ENCODE data around the gene PTOV1.

The PTOV1 gene

DNA sequence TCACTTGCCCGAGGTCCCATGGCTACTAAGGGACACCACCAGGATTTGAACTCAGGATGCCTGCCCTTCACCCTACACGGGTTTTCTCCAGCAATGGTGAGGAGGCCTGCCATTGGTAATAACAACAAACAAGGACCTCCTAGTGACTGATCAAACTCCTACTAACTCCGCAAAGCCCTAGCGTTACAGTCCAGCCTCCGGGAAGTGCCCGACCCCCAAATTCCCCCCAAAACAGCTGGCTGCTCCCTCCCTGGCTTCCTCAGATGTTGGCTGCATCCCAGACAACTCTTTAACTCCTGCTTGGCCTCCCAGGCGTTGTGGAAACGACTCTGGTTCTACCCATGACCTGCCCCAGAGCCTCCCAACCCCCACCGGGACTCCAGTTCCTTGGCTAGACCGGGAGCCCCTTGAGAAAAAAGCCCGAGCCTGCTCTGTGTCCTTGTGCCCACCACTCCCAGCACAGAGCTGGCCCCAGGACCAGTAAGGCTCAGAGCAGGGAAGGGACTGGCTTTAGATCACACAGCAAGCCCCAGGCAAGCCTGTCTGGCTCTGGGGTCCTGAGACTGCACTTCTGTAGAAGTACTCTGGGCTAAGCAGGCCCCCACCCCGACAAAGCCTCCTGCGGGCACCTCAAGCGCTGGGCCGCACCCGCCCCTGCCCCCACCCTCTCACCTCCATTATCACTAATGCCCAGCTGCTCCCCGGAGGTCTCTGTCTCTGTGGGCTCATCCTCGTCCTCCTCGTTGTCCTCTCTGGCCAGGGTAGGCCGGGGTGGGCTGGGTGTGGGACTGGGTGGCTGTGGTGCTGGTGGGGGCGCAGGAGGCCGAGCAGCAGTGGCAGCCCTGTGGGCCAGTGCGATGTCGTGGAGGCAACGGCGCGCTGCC lies 21.5 kb downstream of the PTOV1 start:
- no peak for DNase-seq (ENCODE audit: extremely low spot score)
- no peak for TF ChIP-seq FOXM1 (IDR thresholded peaks at IDR 0.05; ENCODE audit: borderline replicate concordance)
- no peak for TF ChIP-seq ELF4 (IDR thresholded peaks at IDR 0.05)
- no peak for TF ChIP-seq SP1 (IDR thresholded peaks at IDR 0.05)
- no peak for TF ChIP-seq FOXA1 (IDR thresholded peaks at IDR 0.05)
- TF ChIP-seq ZNF384 (IDR thresholded peaks at IDR 0.05), result no peak
- TF ChIP-seq ARNT (IDR thresholded peaks at IDR 0.05), result no peak
- no peak for TF ChIP-seq SUZ12 (IDR thresholded peaks at IDR 0.05)
- TF ChIP-seq HDGF (IDR thresholded peaks at IDR 0.05; ENCODE audit: borderline replicate concordance), result no peak
- no peak for TF ChIP-seq FOXK2 (IDR thresholded peaks at IDR 0.05)
- ChIA-PET CTCF (no interaction called here), POLR2A (no interaction called here)

DNA sequence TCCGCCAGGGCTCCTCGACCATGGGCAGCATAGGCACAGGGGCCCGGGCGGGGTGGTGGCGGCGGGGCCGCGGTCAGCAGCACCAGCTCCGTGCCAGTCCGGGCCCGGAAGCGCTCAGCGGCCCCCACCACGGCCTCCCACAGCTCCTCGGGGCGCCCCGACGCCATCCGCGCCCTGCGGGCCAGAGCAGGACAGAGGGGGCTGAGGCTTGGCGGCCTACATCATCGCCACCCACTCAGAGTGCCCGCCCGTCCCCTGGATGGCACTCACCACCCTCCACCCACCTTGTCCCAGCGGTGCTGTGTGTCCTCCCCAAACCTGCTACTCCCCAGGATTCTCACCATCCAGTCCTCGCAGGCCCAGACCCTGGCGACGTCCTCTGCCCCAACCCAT lies 22.2 kb downstream of the PTOV1 start:
- DNase-seq (ENCODE audit: extremely low spot score), result no peak
- ChIA-PET POLR2A (no interaction called here), CTCF (no interaction called here)
- no peak for TF ChIP-seq ARNT (IDR thresholded peaks at IDR 0.05)
- TF ChIP-seq ZNF384 (IDR thresholded peaks at IDR 0.05), result no peak

DNA sequence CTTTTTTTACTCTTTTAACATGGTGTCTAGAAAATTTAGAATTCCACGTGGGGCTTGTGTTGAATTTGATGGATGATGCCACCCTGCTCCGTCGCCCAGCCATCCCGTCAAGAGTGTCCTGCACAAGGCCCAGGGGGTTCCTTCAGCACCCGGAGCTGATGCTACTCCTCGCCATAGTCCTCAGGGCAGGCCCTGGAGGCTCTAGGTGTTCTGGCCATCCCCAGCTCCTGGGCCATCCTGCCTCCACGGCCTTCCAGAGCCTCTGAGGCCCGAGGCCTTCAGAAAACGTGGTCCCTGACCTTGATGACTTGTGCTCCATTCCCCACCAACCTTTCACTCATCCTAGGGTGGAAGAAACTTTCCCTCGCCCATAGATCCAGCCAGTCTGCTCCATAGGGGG lies 22.9 kb downstream of the PTOV1 start:
- CTCF ChIA-PET, result no interaction called here
- TF ChIP-seq FOXM1 (IDR thresholded peaks at IDR 0.05; ENCODE audit: borderline replicate concordance) (no peak), SUZ12 (IDR thresholded peaks at IDR 0.05) (no peak), HDGF (IDR thresholded peaks at IDR 0.05; ENCODE audit: borderline replicate concordance) (no peak), ELF4 (IDR thresholded peaks at IDR 0.05) (no peak), FOXA1 (IDR thresholded peaks at IDR 0.05) (no peak), NFRKB (IDR thresholded peaks at IDR 0.05) (no peak), L3MBTL2 (conservative IDR thresholded peaks at IDR 0.05) (no peak), FOXK2 (IDR thresholded peaks at IDR 0.05) (no peak), ARNT (IDR thresholded peaks at IDR 0.05) (no peak), CTBP1 (IDR thresholded peaks at IDR 0.05; ENCODE audit: borderline replicate concordance) (no peak), LEF1 (IDR thresholded peaks at IDR 0.05; ENCODE audit: borderline replicate concordance) (no peak), TARDBP (IDR thresholded peaks at IDR 0.05) (no peak), SP1 (IDR thresholded peaks at IDR 0.05) (no peak), BHLHE40 (IDR thresholded peaks at IDR 0.05; ENCODE audit: borderline replicate concordance) (no peak), ZNF384 (IDR thresholded peaks at IDR 0.05) (no peak)
- TF ChIP-seq, protein P1, sequence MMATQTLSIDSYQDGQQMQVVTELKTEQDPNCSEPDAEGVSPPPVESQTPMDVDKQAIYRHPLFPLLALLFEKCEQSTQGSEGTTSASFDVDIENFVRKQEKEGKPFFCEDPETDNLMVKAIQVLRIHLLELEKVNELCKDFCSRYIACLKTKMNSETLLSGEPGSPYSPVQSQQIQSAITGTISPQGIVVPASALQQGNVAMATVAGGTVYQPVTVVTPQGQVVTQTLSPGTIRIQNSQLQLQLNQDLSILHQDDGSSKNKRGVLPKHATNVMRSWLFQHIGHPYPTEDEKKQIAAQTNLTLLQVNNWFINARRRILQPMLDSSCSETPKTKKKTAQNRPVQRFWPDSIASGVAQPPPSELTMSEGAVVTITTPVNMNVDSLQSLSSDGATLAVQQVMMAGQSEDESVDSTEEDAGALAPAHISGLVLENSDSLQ (IDR thresholded peaks at IDR 0.05), result no peak
- POLR2A ChIA-PET, result no interaction called here
- no peak for DNase-seq (ENCODE audit: extremely low spot score)

DNA sequence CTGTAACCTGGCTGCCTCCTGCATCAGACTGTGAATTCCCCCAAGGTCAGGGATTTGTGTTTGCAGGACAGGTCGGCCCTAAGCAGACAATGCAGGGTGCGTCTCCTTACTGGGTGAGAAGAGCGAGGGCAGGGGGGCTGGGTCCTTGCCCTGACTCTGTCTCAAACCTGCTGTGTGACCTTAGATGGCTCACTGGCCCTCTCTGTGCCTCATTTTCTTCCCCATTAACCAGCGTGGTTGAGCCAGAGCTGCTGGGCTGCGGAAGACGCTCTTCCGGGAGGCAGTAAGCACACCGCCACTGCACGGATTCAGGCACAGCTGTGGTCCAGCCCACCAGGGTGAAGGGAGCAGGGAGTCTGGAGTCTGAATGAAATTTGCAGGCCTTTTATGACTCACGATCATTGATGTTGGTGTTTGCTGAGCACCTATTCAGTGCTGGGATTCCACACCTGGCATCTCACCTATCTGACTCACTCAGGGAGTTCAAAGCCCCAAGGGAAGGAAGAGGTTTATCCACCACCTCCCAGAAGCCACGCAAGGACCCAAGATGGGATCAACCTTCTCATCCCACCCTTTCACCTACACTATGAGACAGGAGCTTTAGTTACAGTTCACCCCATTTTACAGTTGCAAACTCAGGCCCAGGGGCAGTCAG lies 23.7 kb downstream of the PTOV1 start:
- POLR2A ChIA-PET, result interaction anchor here (3.5 kb wide), 1 partner anchor 62 kb away, joined by 14 read pairs; the partner anchor contains the start of gene FUZ

DNA sequence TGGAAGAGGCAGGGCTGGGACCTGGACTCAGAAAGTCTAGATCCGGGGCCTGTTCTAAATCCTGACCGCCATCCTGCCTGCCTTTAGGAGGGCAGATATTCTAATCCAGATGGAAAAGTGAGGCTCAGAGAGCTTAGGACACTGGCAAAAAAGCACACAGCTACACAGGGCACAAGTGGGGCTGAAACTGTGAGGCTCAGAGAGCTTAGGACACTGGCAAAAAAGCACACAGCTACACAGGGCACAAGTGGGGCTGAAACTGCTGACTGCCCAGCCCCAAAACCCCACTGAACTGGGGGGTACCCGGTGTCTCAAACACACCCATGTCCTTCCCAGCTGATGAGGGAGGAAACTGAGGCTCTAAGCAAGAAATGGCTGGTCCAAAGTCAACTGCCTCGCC lies 24.2 kb downstream of the PTOV1 start:
- CTCF ChIA-PET, result no interaction called here
- POLR2A ChIA-PET, result interaction anchor here (1.4 to 3.5 kb wide), 3 partner anchors 11 to 62 kb away, joined by 3 to 26 read pairs (median 14); partner anchors contain the start of gene FUZ
- TF ChIP-seq HDGF (IDR thresholded peaks at IDR 0.05; ENCODE audit: borderline replicate concordance) (no peak), SP1 (IDR thresholded peaks at IDR 0.05) (no peak), L3MBTL2 (conservative IDR thresholded peaks at IDR 0.05) (no peak), ELF4 (IDR thresholded peaks at IDR 0.05) (no peak), FOXM1 (IDR thresholded peaks at IDR 0.05; ENCODE audit: borderline replicate concordance) (no peak), NFRKB (IDR thresholded peaks at IDR 0.05) (no peak), SUZ12 (IDR thresholded peaks at IDR 0.05) (no peak), BHLHE40 (IDR thresholded peaks at IDR 0.05; ENCODE audit: borderline replicate concordance) (no peak), FOXA1 (IDR thresholded peaks at IDR 0.05) (no peak), ARNT (IDR thresholded peaks at IDR 0.05) (no peak), TARDBP (IDR thresholded peaks at IDR 0.05) (no peak), CTBP1 (IDR thresholded peaks at IDR 0.05; ENCODE audit: borderline replicate concordance) (no peak), LEF1 (IDR thresholded peaks at IDR 0.05; ENCODE audit: borderline replicate concordance) (no peak), ZNF384 (IDR thresholded peaks at IDR 0.05) (no peak)
- TF ChIP-seq, protein P1 (IDR thresholded peaks at IDR 0.05), result no peak
- no peak for DNase-seq (ENCODE audit: extremely low spot score)

More for the DNA sequence above, 23.7 kb downstream of the PTOV1 start:
- no peak for TF ChIP-seq SUZ12 (IDR thresholded peaks at IDR 0.05)
- TF ChIP-seq NFRKB (IDR thresholded peaks at IDR 0.05), result no peak
- no peak for DNase-seq (ENCODE audit: extremely low spot score)
- CTCF ChIA-PET, result no interaction called here

DNA sequence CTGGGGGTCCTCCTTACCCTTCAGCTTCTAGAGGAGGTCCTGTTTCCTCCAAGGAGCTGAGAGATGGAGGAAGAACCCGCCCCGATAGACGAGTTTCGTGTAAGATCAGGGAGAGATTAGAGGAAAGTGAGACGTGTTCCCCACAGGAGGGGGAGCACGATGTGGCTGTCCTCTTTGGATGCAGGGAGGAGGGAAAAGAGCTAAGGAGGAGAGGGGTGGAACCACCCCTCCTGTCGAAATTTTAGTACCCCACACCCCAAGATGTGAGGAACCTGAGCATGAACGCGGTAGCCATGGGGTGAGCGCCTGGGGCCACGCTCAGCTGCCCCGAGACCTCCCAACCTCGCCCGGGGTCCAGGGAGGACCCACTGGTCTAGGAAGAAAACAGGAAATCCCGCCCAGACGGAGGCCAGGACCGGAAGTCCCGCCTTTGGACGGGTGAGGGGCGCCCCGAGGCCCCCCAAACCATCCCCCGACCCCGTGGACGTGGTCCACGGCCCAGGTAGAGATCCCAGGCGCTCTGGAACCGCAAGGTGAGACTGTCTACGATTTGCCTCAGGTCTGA lies 25.0 kb downstream of the PTOV1 start:
- peak; percentile 57 for DNase-seq (ENCODE audit: extremely low spot score)
- POLR2A ChIA-PET, result interaction anchor here (0.7 to 3.5 kb wide), 12 partner anchors 7 to 68 kb away, joined by 3 to 26 read pairs (median 10); partner anchors contain the start of genes ATF5, FUZ, NUP62 and PTOV1
- CTCF ChIA-PET, result interaction anchor here (0.6 kb wide), 1 partner anchor 371 kb away, joined by 4 read pairs; no protein-coding TSS in a partner anchor
- TF ChIP-seq FOXK2 (IDR thresholded peaks at IDR 0.05), result no peak
- no peak for TF ChIP-seq BHLHE40 (IDR thresholded peaks at IDR 0.05; ENCODE audit: borderline replicate concordance)
- TF ChIP-seq ARNT (IDR thresholded peaks at IDR 0.05), result no peak
- TF ChIP-seq HDGF (IDR thresholded peaks at IDR 0.05; ENCODE audit: borderline replicate concordance), result no peak
- TF ChIP-seq ZNF384 (IDR thresholded peaks at IDR 0.05), result no peak
- no peak for TF ChIP-seq NFRKB (IDR thresholded peaks at IDR 0.05)

Data from HEK293T (cell line).